Right renal cortex interstitium (tissue), 3 donors: Measurements from ENCODE around the gene FBXO9. TPM values are rescaled to one million over a fixed set of nuclear protein-coding genes. Genes with fewer than 3 reads are reported as not detected.
"Not testable (repeated sequence)": the region's sequence is repeated elsewhere in the genome, so short reads cannot be mapped to it uniquely, and the experiment has no call there.

Experiments
- DNase-seq, 3 donors: peaks; one replicate each; pipeline ENCODE4 v3.0.0-alpha.2; 2013; ENCODE audit warnings: low read depth in 3 of 3, low spot score in 2 of 3
- polyA plus RNA-seq, 3 donors: library from polyadenylated mRNA; unstranded; fragments of 120-200 nt; gene quantifications; one replicate each; pipeline ENCODE4 v1.2.1, GENCODE V29; 2013; ENCODE audit not compliant: insufficient read length in 3 of 3

Gene FBXO9
- polyA plus RNA-seq, 3 donors = 90.6 to 94.2 (median 92.2) TPM

GRCh38 chr6:53045891-53046673 lies 19.1 kb upstream of the FBXO9 start:
- DNase-seq = no peak

GRCh38 chr6:53048431-53049195 lies 16.6 kb upstream of the FBXO9 start:
- DNase-seq = no peak

- DNase-seq = no peak
These were observed 15.8 kb upstream of the FBXO9 start for GRCh38 chr6:53049415-53049814.

- DNase-seq = not testable (repeated sequence)
These were observed 13.1 kb upstream of the FBXO9 start for GRCh38 chr6:53052152-53052551.

GRCh38 chr6:53054532-53054931 lies 10.7 kb upstream of the FBXO9 start:
- no peak for DNase-seq

- no peak for DNase-seq
These were observed 9.3 kb upstream of the FBXO9 start for GRCh38 chr6:53055873-53056272.

GRCh38 chr6:53056273-53056672 lies 8.9 kb upstream of the FBXO9 start:
- no peak for DNase-seq

GRCh38 chr6:53058388-53059195 lies 6.6 kb upstream of the FBXO9 start:
- no peak for DNase-seq

- DNase-seq = no peak
These were observed 5.3 kb upstream of the FBXO9 start for GRCh38 chr6:53059648-53060589.

GRCh38 chr6:53062169-53062539 lies 3.0 kb upstream of the FBXO9 start:
- no peak for DNase-seq

GRCh38 chr6:53064255-53064654 lies 949 bp upstream of the FBXO9 start:
- DNase-seq = not testable (repeated sequence)

GRCh38 chr6:53064726-53065265 lies 408 bp upstream of the FBXO9 start:
- DNase-seq = peak; percentile 94 to 98 (median 95)

- no peak for DNase-seq
These were observed 843 bp downstream of the FBXO9 start for GRCh38 chr6:53066077-53066417.

- DNase-seq = no peak
These were observed 1.9 kb downstream of the FBXO9 start for GRCh38 chr6:53066874-53067706.

- no peak for DNase-seq
These were observed 2.7 kb downstream of the FBXO9 start for GRCh38 chr6:53067849-53068361.

- DNase-seq = no peak
These were observed 4.2 kb downstream of the FBXO9 start for GRCh38 chr6:53069427-53069826.

- no peak for DNase-seq
These were observed 5.6 kb downstream of the FBXO9 start for GRCh38 chr6:53070806-53071205.

GRCh38 chr6:53074347-53074746 lies 9.1 kb downstream of the FBXO9 start:
- no peak for DNase-seq

GRCh38 chr6:53080813-53081212 lies 15.6 kb downstream of the FBXO9 start:
- no peak for DNase-seq
